HG02763 (cell line): ENCODE data around the gene TMEM208.

Experiments
- ATAC-seq: cut with Tn5 transposase; IDR thresholded peaks from one replicate; pipeline ENCODE4 v1.9.1; 2021; ENCODE audit warnings: mild to moderate bottlenecking, moderate library complexity; ENCODE audit not compliant: unreplicated experiment

TMEM208 gene

DNA sequence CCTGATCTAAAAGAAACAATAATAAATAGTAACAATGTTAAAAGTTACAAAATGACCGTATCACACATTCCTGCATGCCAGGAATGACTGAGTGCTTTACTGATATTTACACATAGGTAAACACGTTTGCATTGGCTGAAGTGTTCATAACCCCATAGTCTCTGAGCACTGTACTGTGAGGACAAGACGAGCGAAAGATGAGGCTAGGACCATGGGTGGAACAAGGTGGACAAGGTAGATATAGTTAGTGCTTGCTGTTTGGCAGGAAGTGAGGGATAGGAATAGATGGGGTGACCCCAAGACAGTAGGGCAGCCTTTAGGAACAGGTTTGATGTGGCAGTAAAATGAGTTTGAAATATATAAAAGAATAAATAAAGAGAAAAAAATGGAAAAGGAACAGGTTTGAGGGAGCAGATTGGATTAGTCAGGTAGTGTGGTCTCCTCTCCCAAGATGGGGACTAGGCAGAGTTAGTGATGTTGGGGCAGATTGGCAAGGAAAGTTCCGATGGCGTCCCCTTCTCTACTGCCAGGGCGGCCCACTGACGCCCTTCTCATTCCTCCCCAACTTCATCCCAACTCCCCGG, 35.4 kb upstream of the TMEM208 start:
- ATAC-seq, result no peak

DNA sequence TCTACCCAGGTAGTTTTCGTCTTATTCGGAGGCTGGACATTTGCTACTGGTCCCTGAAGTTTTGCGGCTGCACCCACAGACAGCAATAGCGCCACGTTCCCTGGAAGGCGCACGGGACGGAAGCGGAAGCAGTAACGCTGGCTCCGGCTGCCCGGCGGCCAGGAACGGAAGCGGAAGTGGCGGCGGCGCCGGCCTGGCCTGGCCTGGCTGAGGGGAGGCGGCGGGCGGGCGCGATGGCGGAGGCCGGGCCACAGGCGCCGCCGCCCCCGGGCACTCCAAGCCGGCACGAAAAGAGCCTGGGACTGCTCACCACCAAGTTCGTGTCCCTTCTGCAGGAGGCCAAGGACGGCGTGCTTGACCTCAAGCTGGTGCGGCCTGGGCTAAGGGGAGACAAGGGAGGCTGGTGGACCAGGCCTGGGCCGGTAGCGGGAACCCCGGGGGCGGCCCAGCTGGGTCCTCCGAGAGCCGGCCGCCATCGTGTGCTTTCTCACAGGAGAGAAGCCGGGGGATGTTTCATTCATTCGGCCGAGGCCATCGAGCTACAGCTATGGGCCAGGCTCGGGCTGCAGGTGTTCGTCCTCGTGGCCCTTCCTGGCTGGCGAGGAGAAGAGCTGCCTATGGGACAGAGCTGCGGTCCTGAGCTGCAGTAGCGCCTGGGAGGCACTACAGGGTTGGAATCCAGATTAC, 34.8 kb upstream of the TMEM208 start, which contains the start of gene E2F4:
E2F4 (plus strand) TSS at position 161 of the 687 bp plus-strand sequence; CDS start at position 234, 73 bp downstream.
- peak; percentile 87 for ATAC-seq

DNA sequence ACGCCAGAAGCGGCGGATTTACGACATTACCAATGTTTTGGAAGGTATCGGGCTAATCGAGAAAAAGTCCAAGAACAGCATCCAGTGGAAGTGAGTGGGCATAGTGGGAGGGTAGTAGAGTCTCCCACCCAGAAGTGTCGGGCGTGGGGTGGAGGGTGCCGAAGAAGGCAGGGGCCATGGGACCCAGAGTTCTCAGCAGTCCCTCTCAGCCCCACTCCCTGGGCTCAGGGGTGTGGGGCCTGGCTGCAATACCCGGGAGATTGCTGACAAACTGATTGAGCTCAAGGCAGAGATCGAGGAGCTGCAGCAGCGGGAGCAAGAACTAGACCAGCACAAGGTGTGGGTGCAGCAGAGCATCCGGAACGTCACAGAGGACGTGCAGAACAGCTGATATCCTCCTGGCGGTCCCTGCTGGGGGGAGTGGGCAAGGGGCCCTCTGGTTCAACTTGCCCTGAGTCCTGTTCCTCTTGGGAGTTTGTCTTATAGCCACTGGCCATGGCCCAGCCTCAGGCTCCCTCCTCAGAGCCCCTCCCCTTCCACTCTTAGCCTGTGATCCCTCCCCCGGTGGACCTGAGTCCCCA, 34.1 kb upstream of the TMEM208 start:
- no peak for ATAC-seq

DNA sequence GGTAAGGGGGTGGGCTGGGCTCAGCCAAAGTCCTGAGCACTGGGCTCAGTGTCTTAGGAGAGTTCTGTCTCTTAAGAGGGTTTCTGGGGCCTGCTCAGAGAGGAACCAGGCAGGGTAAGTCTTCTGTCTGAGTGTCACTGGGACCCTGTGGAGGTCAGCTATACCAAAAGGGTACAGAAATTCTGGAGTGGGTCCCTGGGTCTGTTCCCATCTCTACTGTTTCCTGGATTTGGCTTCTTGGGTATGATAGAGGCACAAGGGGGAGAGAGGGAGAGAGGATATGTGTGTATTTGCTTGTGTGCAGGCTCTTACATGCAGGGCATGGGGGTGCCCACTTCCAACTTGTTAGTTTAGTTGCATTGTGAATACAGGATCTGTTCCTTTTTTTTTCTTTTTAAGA, 33.4 kb upstream of the TMEM208 start:
- ATAC-seq, result no peak

DNA sequence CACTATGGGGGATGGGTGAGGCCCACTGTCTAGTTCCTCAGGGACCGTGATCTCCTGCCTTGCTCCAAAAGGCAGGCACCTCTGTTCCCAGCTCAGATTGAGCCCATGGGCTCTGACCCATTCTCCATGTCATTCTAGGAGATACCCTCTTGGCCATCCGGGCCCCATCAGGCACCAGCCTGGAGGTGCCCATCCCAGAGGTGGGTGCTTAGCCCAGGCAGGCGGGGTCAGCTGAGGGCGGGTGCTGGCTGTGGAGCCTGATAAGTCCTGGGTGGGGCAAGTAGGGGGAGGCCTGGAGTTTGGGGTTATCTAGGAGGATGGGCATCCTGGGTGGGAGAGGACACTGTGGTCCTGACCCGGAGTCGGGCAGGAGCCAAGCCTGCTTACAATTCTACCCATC, 32.7 kb upstream of the TMEM208 start:
- no peak for ATAC-seq

DNA sequence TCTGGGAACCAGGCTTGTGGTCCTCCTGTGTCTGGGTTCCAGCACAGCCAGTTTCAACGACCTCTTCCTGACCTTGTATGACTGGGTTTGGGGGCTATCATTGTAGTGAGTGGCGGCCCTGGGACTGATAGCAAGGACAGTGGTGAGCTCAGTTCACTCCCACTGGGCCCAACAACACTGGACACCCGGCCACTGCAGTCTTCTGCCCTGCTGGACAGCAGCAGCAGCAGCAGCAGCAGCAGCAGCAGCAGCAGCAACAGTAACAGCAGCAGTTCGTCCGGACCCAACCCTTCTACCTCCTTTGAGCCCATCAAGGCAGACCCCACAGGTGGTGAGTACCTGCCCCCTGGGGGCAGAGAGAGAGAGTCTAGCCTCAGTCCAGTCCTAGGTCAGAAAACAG, 31.3 kb upstream of the TMEM208 start:
- no peak for ATAC-seq

DNA sequence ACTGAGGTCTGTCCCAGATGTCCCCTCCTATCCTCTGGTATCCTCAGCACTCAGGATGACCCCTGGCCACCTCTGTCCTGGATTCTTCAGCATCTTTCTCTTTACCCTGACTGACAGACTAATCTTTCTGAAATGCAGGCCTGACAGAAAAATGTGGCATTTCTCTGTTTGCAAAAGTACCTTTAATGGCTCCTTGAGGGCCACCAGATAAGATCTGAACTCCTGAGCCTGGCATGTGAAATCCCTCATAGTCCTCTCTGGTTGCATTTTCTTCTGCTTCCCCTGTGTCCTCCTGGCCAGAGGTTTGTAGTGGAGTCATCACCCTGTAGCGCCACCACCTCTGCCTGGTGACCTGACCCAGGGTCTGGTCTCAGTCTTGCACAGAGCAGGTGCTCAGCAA, 30.0 kb upstream of the TMEM208 start:
- ATAC-seq, result no peak

DNA sequence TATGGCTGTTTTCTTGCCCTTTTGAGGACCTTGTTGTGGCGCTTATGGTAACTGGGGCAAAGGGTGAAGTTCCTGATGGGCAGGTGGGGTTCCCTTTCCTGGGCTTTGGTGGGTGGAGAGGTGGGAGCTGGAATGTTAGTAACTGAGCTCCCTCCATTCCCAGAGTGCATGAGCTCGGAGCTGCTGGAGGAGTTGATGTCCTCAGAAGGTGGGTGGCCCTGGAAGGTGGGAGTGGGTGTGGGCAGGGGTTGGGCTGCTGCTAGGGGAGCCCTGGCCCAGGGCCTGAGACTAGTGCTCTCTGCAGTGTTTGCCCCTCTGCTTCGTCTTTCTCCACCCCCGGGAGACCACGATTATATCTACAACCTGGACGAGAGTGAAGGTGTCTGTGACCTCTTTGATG, 29.2 kb upstream of the TMEM208 start:
- ATAC-seq, result no peak

DNA sequence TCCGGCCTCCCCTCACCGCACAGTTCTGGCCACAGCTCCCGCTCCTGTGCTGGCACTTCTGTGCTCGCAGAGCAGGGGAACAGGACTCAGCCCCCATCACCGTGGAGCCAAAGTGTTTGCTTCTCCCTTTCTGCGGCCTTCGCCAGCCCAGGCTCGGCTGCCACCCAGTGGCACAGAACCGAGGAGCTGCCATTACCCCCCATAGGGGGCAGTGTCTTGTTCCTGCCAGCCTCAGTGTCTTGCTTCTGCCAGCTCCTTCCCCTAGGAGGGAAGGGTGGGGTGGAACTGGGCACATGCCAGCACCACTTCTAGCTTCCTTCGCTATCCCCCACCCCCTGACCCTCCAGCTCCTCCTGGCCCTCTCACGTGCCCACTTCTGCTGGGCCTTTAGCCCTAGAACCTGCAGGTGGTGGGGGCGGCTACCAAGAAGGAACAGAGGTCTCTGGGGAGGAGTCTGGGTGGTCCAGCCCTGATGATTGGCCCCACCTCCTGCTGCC, 28.6 kb upstream of the TMEM208 start:
- no peak for ATAC-seq

DNA sequence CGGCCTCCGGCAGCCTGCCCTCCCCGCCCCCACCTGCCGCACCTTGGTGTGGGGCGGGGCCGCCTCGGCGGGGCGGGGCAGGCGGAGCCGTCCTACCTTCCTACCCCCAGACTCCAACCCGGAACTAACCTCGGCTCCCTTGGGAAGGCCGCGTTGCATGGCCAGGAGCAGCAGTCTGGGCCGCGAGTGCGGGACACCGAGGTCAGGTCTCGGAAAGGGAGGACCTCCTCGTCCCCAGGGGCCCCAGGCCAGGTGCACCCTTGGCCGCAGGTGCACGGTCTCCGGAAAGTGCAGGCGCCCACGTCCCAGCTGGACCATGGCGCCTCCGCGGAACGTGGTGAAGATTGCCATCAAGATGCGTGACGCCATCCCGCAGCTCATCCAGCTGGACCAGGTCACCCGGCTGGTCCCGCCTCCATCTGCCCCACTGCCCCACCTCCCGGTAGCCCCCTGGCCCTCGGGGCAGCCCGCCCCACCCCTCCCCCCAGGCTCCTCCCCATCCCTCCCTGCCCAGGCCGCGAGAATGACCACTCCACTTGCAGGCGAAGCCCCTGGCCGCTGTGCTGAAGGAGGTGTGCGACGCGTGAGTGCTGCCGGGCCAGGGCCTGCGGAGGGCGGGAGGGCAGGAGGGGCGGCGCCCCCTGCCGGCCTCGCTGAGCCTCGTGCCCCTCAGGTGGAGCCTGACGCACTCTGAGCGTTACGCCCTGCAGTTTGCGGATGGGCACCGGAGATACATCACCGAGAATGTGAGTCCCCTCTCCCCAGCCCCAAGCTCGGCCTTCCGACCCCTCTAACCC, 27.7 kb upstream of the TMEM208 start, which contains the start of gene ELMO3:
ELMO3 (plus strand) TSS at position 121 of the 797 bp plus-strand sequence; CDS start at position 317, 196 bp downstream.
- no peak for ATAC-seq

DNA sequence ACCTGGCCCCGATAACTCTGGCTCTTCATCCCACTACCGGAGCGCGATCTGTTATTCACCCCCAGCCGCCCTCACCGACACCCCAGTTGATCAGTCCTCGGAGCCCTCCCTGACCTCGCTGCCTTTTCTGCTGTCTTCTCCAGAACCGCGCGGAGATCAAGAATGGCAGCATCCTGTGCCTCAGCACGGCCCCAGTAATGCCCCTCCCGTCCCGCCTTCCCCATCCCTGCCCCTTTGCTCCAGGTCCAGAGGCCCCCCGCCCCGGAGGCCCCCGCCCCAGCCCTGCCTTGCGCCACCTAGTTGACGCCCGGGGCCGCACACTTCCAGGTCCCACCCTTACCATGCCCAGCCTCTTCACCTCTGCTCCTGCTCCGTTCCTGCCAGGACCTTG, 27.1 kb upstream of the TMEM208 start:
- ATAC-seq, result no peak

DNA sequence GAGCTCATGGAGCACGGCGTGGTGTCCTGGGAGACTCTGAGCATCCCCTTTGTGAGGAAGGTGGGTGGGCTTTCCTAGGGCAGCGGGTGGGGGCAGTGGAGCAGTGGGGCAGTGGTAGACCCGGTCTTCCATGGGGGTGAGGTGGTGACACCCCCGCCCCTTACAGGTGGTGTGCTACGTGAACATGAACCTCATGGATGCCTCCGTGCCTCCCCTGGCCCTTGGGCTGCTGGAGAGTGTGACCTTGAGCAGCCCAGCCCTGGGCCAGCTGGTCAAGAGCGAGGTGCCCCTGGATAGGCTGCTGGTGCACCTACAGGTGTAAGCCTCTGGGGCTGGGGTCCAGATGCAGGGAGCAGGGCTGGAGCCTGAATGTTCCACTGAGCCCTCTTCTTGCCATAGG, 26.4 kb upstream of the TMEM208 start:
- ATAC-seq, result no peak

DNA sequence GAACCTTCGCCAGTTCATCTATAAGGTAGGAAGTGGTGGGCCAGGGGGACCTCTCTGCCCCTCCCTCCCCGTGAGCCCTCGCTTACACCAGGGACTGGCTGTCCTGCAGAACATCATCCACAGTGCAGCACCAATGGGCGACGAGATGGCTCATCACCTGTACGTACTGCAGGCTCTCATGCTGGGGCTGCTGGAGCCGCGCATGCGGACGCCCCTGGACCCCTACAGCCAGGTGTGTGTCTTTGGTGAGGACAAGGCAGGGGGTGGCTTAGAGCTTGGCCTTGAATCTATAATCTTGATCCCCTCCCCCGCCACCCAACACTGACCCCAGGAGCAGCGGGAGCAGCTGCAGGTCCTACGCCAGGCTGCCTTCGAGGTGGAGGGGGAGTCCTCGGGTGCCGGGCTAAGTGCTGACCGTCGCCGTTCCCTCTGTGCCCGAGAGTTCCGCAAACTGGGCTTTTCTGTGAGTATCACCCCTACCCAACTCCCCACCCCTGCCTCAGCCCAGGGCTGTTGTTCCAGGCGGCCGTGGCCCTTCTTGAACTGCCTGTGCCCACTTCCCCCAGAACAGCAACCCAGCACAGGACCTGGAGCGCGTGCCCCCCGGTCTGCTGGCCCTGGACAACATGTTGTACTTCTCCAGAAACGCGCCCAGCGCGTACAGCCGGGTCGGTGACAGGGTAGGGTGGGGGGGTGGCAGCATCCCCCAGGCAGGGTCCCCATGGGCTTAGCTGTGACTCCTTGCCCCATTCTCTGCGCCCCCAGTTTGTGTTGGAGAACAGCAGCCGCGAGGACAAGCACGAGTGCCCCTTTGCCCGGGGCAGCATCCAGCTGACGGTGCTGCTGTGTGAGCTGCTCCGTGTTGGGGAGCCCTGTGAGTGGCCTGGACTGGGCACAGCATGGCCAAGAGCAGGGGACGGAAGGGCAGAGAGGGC, 25.3 kb upstream of the TMEM208 start:
- ATAC-seq, result no peak

DNA sequence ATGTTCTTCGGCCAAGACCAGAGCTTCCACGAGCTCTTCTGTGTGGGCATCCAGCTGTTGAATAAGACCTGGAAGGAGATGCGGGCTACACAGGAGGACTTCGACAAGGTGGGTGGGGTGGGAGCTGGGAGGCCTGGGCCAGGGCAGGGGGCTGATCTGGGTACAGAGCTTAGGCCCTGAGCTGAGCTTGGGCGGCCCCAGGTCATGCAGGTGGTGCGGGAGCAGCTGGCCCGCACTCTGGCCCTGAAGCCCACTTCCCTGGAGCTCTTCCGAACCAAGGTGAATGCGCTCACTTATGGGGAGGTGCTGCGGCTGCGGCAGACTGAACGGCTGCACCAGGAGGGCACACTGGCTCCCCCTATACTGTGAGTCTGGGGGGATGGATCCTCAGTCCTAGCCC, 24.5 kb upstream of the TMEM208 start:
- ATAC-seq, result no peak

DNA sequence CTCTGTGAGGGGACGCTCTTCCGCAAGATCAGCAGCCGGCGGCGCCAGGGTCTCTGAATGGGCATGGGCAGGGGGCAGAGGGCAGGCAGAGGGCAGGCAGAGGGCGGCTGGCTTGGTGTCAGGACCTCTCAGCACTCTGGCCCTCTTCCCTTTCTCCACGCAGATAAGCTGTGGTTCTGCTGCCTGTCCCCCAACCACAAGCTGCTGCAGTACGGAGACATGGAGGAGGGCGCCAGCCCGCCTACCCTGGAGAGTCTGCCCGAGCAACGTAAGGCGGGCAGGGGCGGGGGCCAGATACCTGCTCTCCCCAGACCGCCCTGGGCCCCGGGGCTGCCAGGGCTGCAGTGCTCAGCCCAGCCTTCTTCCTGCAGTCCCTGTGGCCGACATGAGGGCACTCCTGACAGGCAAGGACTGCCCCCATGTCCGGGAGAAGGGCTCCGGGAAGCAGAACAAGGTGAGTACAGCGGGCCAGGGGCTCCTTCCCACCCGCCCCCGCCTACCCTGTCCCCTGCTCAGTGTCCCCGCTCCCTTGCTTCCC, 23.9 kb upstream of the TMEM208 start:
- ATAC-seq, result no peak

DNA sequence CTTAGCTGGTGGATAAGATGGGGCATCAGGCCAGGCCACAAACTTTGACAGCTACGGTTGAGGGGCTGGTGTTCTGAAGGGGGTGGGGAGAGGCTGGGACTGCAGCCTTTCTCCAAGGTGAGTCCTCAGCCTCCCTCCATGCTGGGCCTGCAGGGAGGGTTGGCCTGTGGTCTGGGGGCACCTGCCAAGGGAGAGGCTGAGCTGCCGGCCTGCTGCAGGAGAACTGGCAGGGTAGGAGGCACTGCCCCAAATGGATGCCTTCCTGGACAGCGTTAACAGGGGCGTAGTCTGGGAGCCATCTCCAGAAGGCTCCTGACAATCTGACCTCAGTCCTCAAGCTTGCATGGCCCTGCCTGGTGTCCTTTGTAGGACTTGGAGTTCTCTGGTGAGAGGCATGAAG, 22.9 kb upstream of the TMEM208 start:
- no peak for ATAC-seq

DNA sequence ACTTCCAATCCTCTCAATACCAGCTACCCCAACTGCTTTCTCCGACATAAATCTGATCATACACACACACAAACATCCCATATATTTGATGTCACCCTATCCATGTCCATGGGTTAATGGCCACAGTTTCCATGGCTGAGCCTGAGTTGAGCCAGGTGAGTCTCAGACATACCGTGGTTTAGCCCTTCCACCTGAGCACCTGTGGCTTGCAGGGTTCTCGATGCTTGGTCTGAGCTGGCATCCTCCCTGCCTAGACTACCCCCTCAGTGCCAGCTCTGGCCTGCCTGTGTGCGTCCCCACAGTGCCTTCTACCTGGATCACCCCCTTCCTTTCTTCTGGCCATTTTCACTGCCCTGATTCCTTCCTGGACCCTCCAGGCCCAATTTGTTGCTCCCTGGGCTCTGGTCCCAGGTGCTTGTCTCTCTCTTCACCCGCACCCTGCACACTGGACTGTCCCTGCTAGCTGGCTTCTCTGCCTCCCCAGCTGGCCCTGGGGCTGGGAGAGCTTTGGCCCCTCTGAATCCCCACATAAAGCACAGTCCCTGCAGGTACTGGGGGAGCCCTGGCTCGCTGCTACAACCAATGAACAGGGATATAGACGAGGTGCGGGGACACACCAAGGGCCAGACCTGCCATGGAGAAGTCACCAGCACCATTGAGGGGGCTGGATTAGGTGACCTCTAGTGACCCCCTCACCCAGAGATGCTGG, 20.6 kb upstream of the TMEM208 start:
- no peak for ATAC-seq

DNA sequence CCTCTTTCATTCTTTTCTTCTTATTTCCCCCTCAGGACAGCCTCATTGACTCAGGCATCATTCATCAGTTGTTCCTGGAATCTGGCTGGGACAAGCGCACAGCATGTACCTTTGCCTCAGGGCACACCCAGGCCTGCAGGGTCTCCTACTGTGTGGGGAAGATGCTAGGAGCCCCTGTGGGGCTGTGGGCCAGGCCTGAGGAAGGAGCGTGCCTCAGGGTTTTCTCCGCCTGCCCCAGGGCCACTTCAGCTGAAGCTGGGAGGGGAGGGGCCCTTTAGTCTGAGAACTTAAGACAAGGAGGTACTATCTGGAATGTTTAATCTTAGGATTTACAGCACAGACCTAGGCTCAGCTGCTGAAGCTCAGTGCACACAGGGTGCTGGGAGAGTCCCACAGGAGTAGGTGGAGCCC, 20.1 kb upstream of the TMEM208 start:
- no peak for ATAC-seq
